ENCODE results near the gene ZFP1. TPM values are rescaled to one million over a fixed set of nuclear protein-coding genes. Genes with fewer than 3 reads are reported as not detected.

ZFP1 gene
- total RNA-seq, 1 experiment from 2014 or later = 22.6 TPM

DNA sequence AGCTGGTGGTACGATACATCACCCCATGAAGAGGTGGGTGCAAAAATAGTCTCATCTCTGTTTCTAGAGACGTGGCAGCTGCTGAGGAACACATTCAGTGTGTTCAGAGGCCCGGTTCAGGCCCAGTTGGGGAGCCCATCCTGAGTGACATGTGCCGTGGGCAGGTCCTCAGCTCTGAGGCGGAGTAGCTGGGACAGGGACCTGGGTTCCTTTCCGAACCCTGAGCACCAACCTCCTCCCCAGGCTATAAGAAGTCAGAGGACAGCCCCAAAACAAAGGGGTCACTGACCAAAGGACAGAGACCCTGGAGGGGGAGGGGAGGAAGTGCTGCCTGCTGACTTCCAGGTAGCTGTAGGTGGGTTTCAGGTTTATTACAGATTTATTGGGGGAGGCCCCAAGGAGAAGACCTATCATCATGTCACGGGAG is 36.8 kb upstream of the ZFP1 start:
- ChIA-PET POLR2A (ENCODE audit: low non-redundant PET) (no interaction called here), CTCF (interaction anchor here (0.7 to 2.3 kb wide), 9 partner anchors 16 to 403 kb away, joined by 3 to 34 read pairs (median 4); partner anchors contain the start of gene ZNRF1)
- peaks cover 44% of the 10 kb centered on the region for H3K4me1 ChIP-seq (ENCODE audit: insufficient read depth, low read length, poor library complexity, severe bottlenecking)
- no peaks in the 10 kb centered on the region for H3K36me3 ChIP-seq (ENCODE audit: insufficient read depth, low read length, poor library complexity, severe bottlenecking)
- no peak overlapping the region for H3K27ac ChIP-seq (ENCODE audit: low read depth, low read length, poor library complexity, severe bottlenecking)
- H3K4me3 ChIP-seq (ENCODE audit: low read depth, low read length, poor library complexity, severe bottlenecking) = no peak overlapping the region
- no peak for DNase-seq (ENCODE audit: low spot score)
- H3K9me3 ChIP-seq (ENCODE audit: low read depth, low read length, poor library complexity, severe bottlenecking) = no peaks in the 10 kb centered on the region
- no peak for TF ChIP-seq EZH2 (IDR thresholded peaks at IDR 0.05; ENCODE audit: borderline replicate concordance, low read depth, low read length, poor library complexity, severe bottlenecking)
- TF ChIP-seq, protein P1, sequence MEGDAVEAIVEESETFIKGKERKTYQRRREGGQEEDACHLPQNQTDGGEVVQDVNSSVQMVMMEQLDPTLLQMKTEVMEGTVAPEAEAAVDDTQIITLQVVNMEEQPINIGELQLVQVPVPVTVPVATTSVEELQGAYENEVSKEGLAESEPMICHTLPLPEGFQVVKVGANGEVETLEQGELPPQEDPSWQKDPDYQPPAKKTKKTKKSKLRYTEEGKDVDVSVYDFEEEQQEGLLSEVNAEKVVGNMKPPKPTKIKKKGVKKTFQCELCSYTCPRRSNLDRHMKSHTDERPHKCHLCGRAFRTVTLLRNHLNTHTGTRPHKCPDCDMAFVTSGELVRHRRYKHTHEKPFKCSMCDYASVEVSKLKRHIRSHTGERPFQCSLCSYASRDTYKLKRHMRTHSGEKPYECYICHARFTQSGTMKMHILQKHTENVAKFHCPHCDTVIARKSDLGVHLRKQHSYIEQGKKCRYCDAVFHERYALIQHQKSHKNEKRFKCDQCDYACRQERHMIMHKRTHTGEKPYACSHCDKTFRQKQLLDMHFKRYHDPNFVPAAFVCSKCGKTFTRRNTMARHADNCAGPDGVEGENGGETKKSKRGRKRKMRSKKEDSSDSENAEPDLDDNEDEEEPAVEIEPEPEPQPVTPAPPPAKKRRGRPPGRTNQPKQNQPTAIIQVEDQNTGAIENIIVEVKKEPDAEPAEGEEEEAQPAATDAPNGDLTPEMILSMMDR (conservative IDR thresholded peaks at IDR 0.05; ENCODE audit: low read depth, low read length) = no peak
- intact Hi-C loops (cut with micrococcal nuclease; ENCODE audit: unreplicated experiment) = loop anchor here (1.0 to 10.0 kb wide), 4 partner anchors 113 to 403 kb away; no protein-coding TSS in a partner anchor
- BruUV-seq (replicated peaks) = no TSS peak
- no peaks in the 10 kb centered on the region for H3K27me3 ChIP-seq (replicated peaks; ENCODE audit: insufficient read depth, low read depth, low read length, poor library complexity)

DNA sequence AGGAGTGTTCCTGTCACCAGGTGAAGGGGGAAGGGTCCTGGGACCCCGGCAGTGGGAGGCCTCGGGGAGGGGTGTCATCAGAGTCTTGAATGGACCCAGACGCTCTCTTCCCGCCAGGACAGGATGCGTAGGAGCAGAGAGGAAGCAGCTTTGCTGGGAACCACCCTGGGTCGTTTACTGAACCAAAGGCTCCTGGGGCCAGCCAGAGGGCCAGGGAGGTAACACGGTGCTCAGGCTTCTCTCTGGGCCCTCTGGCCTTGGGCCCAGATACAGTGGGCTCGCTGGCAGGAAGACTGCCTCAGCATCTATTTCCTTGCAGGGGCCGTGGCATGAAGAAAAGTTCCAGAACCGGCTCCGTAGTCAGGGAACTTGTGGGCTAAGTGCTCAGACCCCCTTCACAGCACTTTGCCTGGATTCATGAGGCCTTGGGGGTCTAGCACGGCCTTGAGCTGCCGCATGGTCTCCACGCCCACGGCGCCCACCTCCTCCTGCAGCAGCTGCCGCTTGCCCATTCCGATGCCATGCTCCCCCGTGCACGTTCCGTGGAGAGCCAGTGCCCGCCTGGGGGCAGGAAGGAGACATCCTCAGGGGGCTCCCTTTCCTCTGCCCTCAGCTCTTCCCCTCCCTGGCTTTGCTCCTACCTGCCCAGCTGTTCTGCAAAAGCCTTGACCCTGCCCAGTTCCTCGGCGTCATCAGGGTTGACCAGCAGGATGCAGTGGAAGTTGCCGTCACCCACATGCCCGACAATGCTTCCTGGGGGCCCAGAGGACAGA is 36.2 kb upstream of the ZFP1 start:
- ChIA-PET POLR2A (ENCODE audit: low non-redundant PET) (no interaction called here), CTCF (interaction anchor here (1.1 to 2.3 kb wide), 4 partner anchors 101 to 251 kb away, joined by 3 to 34 read pairs (median 6); partner anchors contain the start of gene ZNRF1)
- Histone ChIP-seq H3K27ac (ENCODE audit: low read depth, low read length, poor library complexity, severe bottlenecking) (no peak overlapping the region), H3K4me1 (ENCODE audit: insufficient read depth, low read length, poor library complexity, severe bottlenecking) (peaks cover 43% of the 10 kb centered on the region), H3K4me3 (ENCODE audit: low read depth, low read length, poor library complexity, severe bottlenecking) (no peak overlapping the region), H3K36me3 (ENCODE audit: insufficient read depth, low read length, poor library complexity, severe bottlenecking) (no peaks in the 10 kb centered on the region), H3K9me3 (ENCODE audit: low read depth, low read length, poor library complexity, severe bottlenecking) (no peaks in the 10 kb centered on the region), H3K27me3 (replicated peaks; ENCODE audit: insufficient read depth, low read depth, low read length, poor library complexity) (no peaks in the 10 kb centered on the region)
- intact Hi-C loops (cut with micrococcal nuclease; ENCODE audit: unreplicated experiment) = loop anchor here (1.0 to 10.0 kb wide), 4 partner anchors 114 to 403 kb away; no protein-coding TSS in a partner anchor
- DNase-seq (ENCODE audit: low spot score) = no peak
- BruUV-seq (replicated peaks) = no TSS peak
- TF ChIP-seq, protein P1 (conservative IDR thresholded peaks at IDR 0.05; ENCODE audit: low read depth, low read length) = no peak

DNA sequence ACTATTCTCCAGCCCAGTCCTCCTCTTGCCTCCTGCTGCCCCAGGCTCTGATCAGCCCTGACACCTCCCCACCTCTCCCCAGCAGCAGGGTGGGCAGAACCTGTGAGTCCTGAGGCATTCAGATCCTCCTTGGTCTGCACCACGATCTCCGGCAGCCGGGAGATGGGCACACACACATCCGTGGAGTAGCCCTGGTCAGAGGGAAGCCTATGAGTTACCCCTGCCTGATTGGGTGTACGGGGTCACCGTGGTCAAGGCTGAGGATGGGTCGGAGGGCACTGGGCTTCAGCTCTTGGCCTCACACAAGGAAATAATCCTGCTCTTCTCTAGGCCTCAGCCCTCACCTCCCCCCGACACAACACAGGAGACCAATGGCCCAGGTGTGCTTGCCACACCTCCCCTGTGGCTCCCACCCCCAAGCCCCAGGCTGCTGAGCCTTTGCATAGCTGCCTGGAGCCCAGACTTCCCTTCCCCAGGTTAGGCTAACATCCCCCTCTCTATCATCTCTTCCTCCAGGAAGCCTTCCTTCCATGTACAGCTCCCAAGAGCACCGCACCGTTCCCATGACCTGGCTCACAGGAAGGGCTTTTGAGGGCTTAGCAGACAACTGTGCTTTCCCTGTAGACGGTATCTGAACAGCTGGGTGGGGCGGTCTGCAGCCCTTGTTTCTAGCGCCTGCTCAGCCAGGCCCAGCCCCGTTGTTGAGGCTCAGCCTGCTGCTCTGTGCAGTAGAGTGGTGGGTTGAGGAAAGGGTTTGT is 35.4 kb upstream of the ZFP1 start:
- H3K9me3 ChIP-seq (ENCODE audit: low read depth, low read length, poor library complexity, severe bottlenecking) = no peaks in the 10 kb centered on the region
- no peak overlapping the region for H3K4me3 ChIP-seq (ENCODE audit: low read depth, low read length, poor library complexity, severe bottlenecking)
- CTCF ChIA-PET = no interaction called here
- intact Hi-C loops (cut with micrococcal nuclease; ENCODE audit: unreplicated experiment) = loop anchor here (5.0 to 10.0 kb wide), 2 partner anchors 248 to 301 kb away; no protein-coding TSS in a partner anchor
- H3K27ac ChIP-seq (ENCODE audit: low read depth, low read length, poor library complexity, severe bottlenecking) = no peak overlapping the region
- H3K4me1 ChIP-seq (ENCODE audit: insufficient read depth, low read length, poor library complexity, severe bottlenecking) = peaks cover 36% of the 10 kb centered on the region
- TF ChIP-seq EZH2 (IDR thresholded peaks at IDR 0.05; ENCODE audit: borderline replicate concordance, low read depth, low read length, poor library complexity, severe bottlenecking) = no peak
- TF ChIP-seq, protein P1 (conservative IDR thresholded peaks at IDR 0.05; ENCODE audit: low read depth, low read length) = no peak
- no peak for DNase-seq (ENCODE audit: low spot score)
- H3K36me3 ChIP-seq (ENCODE audit: insufficient read depth, low read length, poor library complexity, severe bottlenecking) = no peaks in the 10 kb centered on the region
- no peaks in the 10 kb centered on the region for H3K27me3 ChIP-seq (replicated peaks; ENCODE audit: insufficient read depth, low read depth, low read length, poor library complexity)
- POLR2A ChIA-PET (ENCODE audit: low non-redundant PET) = no interaction called here
- BruUV-seq (replicated peaks) = no TSS peak

Data from A673 (cell line).